Lower leg skin (tissue), 4 donors: Measurements from ENCODE around the gene MTOR. TPM values are rescaled to one million over a fixed set of nuclear protein-coding genes. Genes with fewer than 3 reads are reported as not detected.

Source experiments
- DNase-seq, 2 donors: peaks; one replicate each; pipeline ENCODE4 v3.0.0-alpha.2; 2019; ENCODE audit warnings: low spot score in 2 of 2
- H3K4me3 ChIP-seq: fragments of 200-600 bp; sonication (generic); 2 replicates; pipeline ENCODE4 v1.5.1; 2017; ENCODE audit warnings: mild to moderate bottlenecking, low read depth; ENCODE audit not compliant: poor library complexity, severe bottlenecking
- POLR2A ChIP-seq, 2 donors: fragments of 450-650 bp; IDR thresholded peaks; one replicate each; pipeline ENCODE4 v1.6.1; 2016 to 2017; ENCODE audit warnings: antibody characterized with exemption in 2 of 2, mild to moderate bottlenecking in 1 of 2, moderate library complexity in 1 of 2
- WGBS, 2 donors: methylation state at CpG; one replicate each; pipeline ENCODE4 v1.1.5; 2018; 5-methylcytosine and 5-hydroxymethylcytosine counted together
- intact Hi-C: fragments of 100-400 bp; cut with DNase I; formaldehyde crosslinking; loops from one replicate; pipeline ENCODE4 v1.15.0; 2023; ENCODE audit warnings: low total_unique reads
- total RNA-seq, 4 donors: library from RNA; depleted of rRNA; stranded (reverse); fragments of >200 nt; gene quantifications; one replicate each; pipeline ENCODE4 v1.1.0, GENCODE V29; 2016
- TF ChIP-seq, protein P1 (sequence below), 3 donors: fragments of 450-650 bp; IDR thresholded peaks; one replicate each; pipeline ENCODE4 v1.5.1; 2016; ENCODE audit warnings: antibody characterized with exemption in 3 of 3, mild to moderate bottlenecking in 3 of 3, moderate library complexity in 2 of 3

MTOR gene
- total RNA-seq, 4 donors from 2014 or later: 28.7 to 31.5 (median 29.7) TPM

DNA sequence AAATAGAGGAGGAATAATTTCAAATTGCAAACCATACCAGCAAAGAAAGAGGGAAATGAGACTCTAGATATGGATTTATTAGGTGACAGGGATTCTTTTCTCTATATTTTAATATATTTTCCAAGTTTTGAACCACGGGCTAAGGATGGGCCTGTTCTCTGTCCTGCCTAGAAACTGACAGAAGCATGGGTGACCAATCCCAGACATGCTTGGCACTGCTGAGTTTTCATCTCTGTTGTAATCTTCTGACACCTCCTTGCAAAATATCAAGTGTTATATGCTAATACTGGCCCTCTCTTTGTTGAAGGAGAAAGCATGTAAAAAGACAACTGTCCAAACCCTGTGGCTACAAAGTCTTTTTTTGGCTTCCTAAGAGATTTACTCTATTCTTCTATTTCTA is 74.0 kb downstream of the MTOR start:
- WGBS, 2 donors: 85 to 88% methylated on average over 1 of the region's 1 CpG
- no peak for DNase-seq
- TF ChIP-seq POLR2A (IDR thresholded peaks at IDR 0.05): no peak
- TF ChIP-seq, protein P1, sequence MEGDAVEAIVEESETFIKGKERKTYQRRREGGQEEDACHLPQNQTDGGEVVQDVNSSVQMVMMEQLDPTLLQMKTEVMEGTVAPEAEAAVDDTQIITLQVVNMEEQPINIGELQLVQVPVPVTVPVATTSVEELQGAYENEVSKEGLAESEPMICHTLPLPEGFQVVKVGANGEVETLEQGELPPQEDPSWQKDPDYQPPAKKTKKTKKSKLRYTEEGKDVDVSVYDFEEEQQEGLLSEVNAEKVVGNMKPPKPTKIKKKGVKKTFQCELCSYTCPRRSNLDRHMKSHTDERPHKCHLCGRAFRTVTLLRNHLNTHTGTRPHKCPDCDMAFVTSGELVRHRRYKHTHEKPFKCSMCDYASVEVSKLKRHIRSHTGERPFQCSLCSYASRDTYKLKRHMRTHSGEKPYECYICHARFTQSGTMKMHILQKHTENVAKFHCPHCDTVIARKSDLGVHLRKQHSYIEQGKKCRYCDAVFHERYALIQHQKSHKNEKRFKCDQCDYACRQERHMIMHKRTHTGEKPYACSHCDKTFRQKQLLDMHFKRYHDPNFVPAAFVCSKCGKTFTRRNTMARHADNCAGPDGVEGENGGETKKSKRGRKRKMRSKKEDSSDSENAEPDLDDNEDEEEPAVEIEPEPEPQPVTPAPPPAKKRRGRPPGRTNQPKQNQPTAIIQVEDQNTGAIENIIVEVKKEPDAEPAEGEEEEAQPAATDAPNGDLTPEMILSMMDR (IDR thresholded peaks at IDR 0.05): no peak
- no peak overlapping the region for H3K4me3 ChIP-seq
- intact Hi-C loops: no loop called here

DNA sequence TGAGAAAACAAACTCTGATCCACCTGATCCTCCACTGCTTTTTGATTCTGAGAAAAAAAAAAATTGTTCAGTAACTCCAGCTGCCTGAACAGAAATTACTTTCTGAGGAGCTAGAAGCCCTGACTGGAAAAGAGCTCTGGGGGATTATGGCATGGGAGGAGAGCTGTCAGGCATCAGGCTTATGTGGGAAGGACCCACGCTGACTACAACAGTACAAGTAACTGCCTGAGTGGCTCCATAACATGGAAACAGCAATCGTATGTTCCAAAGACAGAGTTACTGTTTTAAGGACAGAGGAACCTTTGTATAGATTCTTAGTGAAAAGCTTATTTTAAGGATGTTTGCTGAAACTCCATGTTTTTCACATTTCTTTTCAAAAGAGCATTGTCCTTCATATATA is 74.4 kb downstream of the MTOR start:
- TF ChIP-seq POLR2A (IDR thresholded peaks at IDR 0.05): no peak
- TF ChIP-seq, protein P1 (IDR thresholded peaks at IDR 0.05): no peak
- DNase-seq: no peak
- 75 to 87% methylated on average over 2 of the region's 2 CpGs for WGBS, 2 donors
- intact Hi-C loops: no loop called here
- H3K4me3 ChIP-seq: no peak overlapping the region

DNA sequence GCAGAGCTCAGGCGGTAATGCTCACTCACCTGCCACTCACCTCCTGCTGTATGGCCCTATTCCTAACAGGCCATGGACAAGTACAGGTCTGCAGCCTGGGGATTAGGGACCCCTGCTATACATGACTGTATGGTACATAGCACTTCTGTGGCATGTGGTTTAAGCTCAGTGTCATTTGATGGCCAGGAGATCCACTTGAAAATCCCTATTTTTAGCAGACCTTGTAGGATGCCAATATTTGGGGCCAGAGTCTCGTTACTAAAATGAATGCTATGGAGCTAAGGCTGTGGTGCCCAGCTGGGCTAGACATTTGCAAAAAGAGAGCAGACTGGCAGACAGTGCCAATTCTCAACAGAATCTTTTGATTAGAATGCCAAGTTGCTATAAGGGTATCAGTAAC is 74.9 kb downstream of the MTOR start:
- H3K4me3 ChIP-seq: no peak overlapping the region
- TF ChIP-seq, protein P1 (IDR thresholded peaks at IDR 0.05): no peak
- no peak for TF ChIP-seq POLR2A (IDR thresholded peaks at IDR 0.05)
- intact Hi-C loops: no loop called here
- 74 to 87% methylated on average over 2 of the region's 2 CpGs for WGBS, 2 donors
- DNase-seq: no peak

DNA sequence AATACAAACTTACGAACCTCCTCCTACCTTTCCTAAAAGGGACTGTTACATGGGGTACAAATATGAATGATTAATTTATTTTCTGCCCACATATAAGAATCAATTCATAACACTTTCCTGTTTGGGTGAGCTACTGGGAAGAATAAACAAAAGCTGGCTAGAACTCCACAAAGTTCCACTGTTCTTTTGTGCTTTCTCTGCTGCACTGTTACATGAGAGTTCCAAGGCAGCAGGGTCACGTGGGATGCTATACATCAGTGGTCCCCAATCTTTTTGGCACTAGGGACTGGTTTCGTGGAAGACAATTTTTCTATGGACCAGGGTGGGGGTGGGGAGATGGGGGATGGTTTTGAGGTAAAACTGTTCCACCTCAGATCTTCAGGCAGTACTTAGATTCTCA is 75.4 kb downstream of the MTOR start:
- no peak overlapping the region for H3K4me3 ChIP-seq
- TF ChIP-seq, protein P1 (IDR thresholded peaks at IDR 0.05): no peak
- no peak for TF ChIP-seq POLR2A (IDR thresholded peaks at IDR 0.05)
- 89 to 98% methylated on average over 3 of the region's 3 CpGs for WGBS, 2 donors
- no peak for DNase-seq
- intact Hi-C loops: no loop called here

DNA sequence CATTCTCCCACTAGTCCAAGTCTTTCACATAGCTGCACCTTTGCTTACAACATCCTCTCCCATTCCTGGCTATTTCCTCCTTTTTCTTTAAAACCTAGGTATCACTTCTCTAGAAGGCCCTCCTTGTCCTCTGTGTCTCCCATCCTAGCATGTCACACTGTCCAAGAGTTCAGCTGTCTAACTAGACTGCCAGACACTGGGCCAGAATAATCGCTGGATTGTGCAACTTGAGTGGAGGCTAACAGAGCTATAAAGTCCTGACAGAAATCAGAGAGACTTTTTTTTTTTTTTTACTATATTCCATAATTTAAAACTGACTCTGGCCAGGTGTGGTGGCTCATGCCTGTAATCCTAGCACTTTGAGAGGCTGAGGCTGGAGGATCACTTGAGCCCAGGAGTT is 77.4 kb downstream of the MTOR start:
- TF ChIP-seq POLR2A (IDR thresholded peaks at IDR 0.05): no peak
- TF ChIP-seq, protein P1 (IDR thresholded peaks at IDR 0.05): no peak
- WGBS, 2 donors: 74 to 84% methylated on average over 1 of the region's 1 CpG

DNA sequence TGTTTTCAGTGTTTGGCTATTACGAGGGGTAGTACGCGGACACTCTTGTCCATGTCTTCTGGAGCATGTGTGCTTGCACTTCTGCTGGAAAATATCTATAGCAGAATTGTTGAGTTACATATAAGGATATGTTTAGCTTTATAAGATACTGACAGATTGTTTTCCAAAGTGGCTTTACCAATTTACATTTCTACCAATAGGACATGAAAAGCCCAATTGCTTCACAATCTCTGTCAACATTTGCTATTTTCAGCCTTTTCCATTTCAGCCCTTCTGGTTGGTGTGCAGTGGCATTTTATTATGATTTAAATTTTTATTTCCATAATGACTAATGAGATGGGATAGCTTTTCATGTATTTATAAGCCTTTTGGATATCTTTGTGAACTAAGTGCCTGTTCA is 79.5 kb downstream of the MTOR start:
- WGBS, 2 donors: 96 to 100% methylated on average over 3 of the region's 3 CpGs
- TF ChIP-seq, protein P1 (IDR thresholded peaks at IDR 0.05): no peak
- no peak for TF ChIP-seq POLR2A (IDR thresholded peaks at IDR 0.05)
- intact Hi-C loops: no loop called here
- DNase-seq: no peak
- no peak overlapping the region for H3K4me3 ChIP-seq

More for the DNA sequence above, 77.4 kb downstream of the MTOR start:
- intact Hi-C loops: no loop called here
- H3K4me3 ChIP-seq: no peak overlapping the region
- no peak for DNase-seq
